Tibial artery (tissue), 4 donors: ENCODE data around the gene DNTT.

Experiments
- DNase-seq, 2 donors: peaks; one replicate each; pipeline ENCODE4 v3.0.0-alpha.2; 2019
- H3K27ac ChIP-seq, 2 donors: fragments of 200-600 bp; sonication (generic) in 1 of 2; 1 replicate in 1 of 2; 2 replicates in 1 of 2; pipeline ENCODE4 v1.5.1; 2018 to 2019; ENCODE audit warnings: mild to moderate bottlenecking in 1 of 2
- H3K27me3 ChIP-seq, 2 donors: fragments of 200-600 bp; sonication (generic) in 1 of 2; one replicate each; pipeline versions ENCODE4 v1.5.1 to v1.6.0; 2016 to 2019
- H3K36me3 ChIP-seq, 3 donors: fragments of 200-600 bp; sonication (generic) in 2 of 3; one replicate each; pipeline ENCODE4 v1.5.1; 2016 to 2019; ENCODE audit warnings: mild to moderate bottlenecking in 2 of 3
- H3K4me1 ChIP-seq, 4 donors: fragments of 200-600 bp; sonication (generic) in 2 of 4; 1 replicate in 3 of 4; 2 replicates in 1 of 4; pipeline ENCODE4 v1.5.1; 2016 to 2019
- H3K4me3 ChIP-seq, 2 donors: fragments of 200-600 bp; sonication (generic) in 1 of 2; 1 replicate in 1 of 2; 2 replicates in 1 of 2; pipeline ENCODE4 v1.5.1; 2018 to 2019; ENCODE audit warnings: mild to moderate bottlenecking in 2 of 2
- H3K9me3 ChIP-seq, 3 donors: fragments of 200-600 bp; sonication (generic) in 1 of 3; one replicate each; pipeline ENCODE4 v1.5.1; 2016 to 2019
- intact Hi-C: fragments of 100-400 bp; cut with DNase I; formaldehyde crosslinking; loops from one replicate; pipeline ENCODE4 v1.15.0; 2023; ENCODE audit warnings: low total_unique reads
- TF ChIP-seq, protein P1 (sequence below), 2 experiments: fragments of 200-600 bp in 1 of 2; fragments of 450-650 bp in 1 of 2; IDR thresholded peaks; one replicate each; pipeline ENCODE4 v1.5.1; 2017 to 2019; ENCODE audit warnings: antibody characterized with exemption in 2 of 2, mild to moderate bottlenecking in 1 of 2, moderate library complexity in 1 of 2

Gene DNTT

GRCh38 chr10:96360331-96360730 lies 56.1 kb downstream of the DNTT start:
- H3K27me3 ChIP-seq: peaks cover 0 to 15% of the 10 kb centered on the region in 2 donors
- no peak overlapping the region for H3K4me3 ChIP-seq
- no peaks in the 10 kb centered on the region for H3K9me3 ChIP-seq
- H3K36me3 ChIP-seq: no peaks in the 10 kb centered on the region
- no peak for DNase-seq
- intact Hi-C loops: no loop called here
- H3K27ac ChIP-seq: no peak overlapping the region
- H3K4me1 ChIP-seq: no peaks in the 10 kb centered on the region
- TF ChIP-seq, protein P1, sequence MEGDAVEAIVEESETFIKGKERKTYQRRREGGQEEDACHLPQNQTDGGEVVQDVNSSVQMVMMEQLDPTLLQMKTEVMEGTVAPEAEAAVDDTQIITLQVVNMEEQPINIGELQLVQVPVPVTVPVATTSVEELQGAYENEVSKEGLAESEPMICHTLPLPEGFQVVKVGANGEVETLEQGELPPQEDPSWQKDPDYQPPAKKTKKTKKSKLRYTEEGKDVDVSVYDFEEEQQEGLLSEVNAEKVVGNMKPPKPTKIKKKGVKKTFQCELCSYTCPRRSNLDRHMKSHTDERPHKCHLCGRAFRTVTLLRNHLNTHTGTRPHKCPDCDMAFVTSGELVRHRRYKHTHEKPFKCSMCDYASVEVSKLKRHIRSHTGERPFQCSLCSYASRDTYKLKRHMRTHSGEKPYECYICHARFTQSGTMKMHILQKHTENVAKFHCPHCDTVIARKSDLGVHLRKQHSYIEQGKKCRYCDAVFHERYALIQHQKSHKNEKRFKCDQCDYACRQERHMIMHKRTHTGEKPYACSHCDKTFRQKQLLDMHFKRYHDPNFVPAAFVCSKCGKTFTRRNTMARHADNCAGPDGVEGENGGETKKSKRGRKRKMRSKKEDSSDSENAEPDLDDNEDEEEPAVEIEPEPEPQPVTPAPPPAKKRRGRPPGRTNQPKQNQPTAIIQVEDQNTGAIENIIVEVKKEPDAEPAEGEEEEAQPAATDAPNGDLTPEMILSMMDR (IDR thresholded peaks at IDR 0.05): no peak

DNA sequence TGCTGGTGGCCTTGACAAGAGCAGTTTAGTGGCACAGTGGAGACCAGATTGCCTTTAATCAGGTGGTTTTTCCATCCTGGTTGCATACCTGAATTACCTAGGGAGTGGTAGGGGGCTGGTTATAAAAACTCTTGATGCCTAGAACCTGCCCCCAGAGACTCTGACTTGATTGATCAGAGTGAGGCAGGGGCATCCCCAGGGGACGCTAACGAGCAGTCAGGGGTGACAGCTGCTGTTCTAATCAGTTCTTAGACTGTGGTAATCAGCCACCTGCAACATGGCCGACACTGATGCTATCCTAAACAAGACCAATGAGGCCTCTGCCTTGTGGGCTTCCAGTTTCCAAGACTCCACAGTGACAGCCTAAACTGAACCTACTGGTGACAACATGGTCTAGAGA lies 56.5 kb downstream of the DNTT start:
- no peak overlapping the region for H3K27ac ChIP-seq
- H3K4me1 ChIP-seq: peaks cover 0 to under 1% (median 0%) of the 10 kb centered on the region in 4 donors
- peaks cover 0 to 11% of the 10 kb centered on the region in 2 donors for H3K27me3 ChIP-seq
- DNase-seq: no peak
- no peaks in the 10 kb centered on the region for H3K36me3 ChIP-seq
- intact Hi-C loops: no loop called here
- H3K4me3 ChIP-seq: no peak overlapping the region
- TF ChIP-seq, protein P1 (IDR thresholded peaks at IDR 0.05): no peak
- H3K9me3 ChIP-seq: no peaks in the 10 kb centered on the region

GRCh38 chr10:96365571-96365970 lies 61.3 kb downstream of the DNTT start:
- Histone ChIP-seq H3K27ac (no peak overlapping the region), H3K36me3 (no peaks in the 10 kb centered on the region), H3K27me3 (no peaks in the 10 kb centered on the region), H3K4me1 (peaks cover 0 to 21% (median 9%) of the 10 kb centered on the region in 4 donors), H3K4me3 (no peak overlapping the region), H3K9me3 (no peaks in the 10 kb centered on the region)
- intact Hi-C loops: no loop called here
- TF ChIP-seq, protein P1 (IDR thresholded peaks at IDR 0.05): no peak
- no peak for DNase-seq

DNA sequence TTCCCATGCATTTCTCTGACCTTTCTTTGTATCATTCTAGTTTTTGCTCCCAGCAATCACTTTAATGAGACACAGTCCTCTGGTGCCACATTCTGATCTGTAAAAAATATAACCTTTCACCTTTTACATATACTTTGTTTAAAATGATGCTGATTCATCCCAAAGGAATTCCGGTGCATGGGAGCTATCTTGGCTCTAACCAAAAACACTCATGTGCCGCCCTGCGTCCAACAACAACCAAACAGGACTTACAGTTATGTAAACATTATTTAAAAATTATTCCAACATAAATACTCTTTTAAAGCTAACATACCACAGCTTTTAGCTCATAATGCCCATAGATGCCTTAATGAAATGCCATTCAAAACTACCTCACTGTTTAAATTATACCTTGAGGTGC lies 62.3 kb downstream of the DNTT start:
- no peaks in the 10 kb centered on the region for H3K36me3 ChIP-seq
- H3K4me3 ChIP-seq: no peak overlapping the region
- peaks cover 0 to 21% (median 9%) of the 10 kb centered on the region in 4 donors for H3K4me1 ChIP-seq
- no peaks in the 10 kb centered on the region for H3K27me3 ChIP-seq
- DNase-seq: no peak
- TF ChIP-seq, protein P1 (IDR thresholded peaks at IDR 0.05): no peak
- no peak overlapping the region for H3K27ac ChIP-seq
- intact Hi-C loops: no loop called here
- H3K9me3 ChIP-seq: no peaks in the 10 kb centered on the region

DNA sequence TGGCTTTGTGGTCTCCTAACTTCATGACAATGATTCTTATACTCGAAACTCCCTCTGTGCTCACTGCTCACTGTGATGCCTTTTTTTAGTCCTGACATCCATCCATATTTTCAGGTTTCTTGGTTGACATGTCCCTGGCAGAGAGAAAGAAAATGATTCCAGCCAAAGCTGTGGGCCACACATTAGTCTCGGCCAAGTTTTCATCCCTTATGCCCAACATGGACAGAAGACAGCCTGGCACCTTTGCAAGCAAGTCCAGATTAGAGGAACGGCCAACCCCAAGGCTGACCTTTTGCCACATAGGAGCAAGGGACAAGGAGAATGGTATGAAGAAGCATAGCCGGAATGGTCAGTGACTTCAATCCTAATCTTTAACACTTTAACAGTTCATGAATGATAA lies 63.2 kb downstream of the DNTT start:
- peaks cover 0 to 21% (median 9%) of the 10 kb centered on the region in 4 donors for H3K4me1 ChIP-seq
- H3K36me3 ChIP-seq: no peaks in the 10 kb centered on the region
- H3K9me3 ChIP-seq: no peaks in the 10 kb centered on the region
- H3K27ac ChIP-seq: no peak overlapping the region
- no peak overlapping the region for H3K4me3 ChIP-seq
- intact Hi-C loops: no loop called here
- no peak for DNase-seq
- TF ChIP-seq, protein P1 (IDR thresholded peaks at IDR 0.05): no peak
- no peaks in the 10 kb centered on the region for H3K27me3 ChIP-seq

- TF ChIP-seq, protein P1 (IDR thresholded peaks at IDR 0.05): no peak
These were observed 64.7 kb downstream of the DNTT start for GRCh38 chr10:96368971-96369370.

More at GRCh38 chr10:96368971-96369370, 64.7 kb downstream of the DNTT start:
- intact Hi-C loops: no loop called here
- Histone ChIP-seq H3K4me1 (peaks cover 0 to 21% (median 9%) of the 10 kb centered on the region in 4 donors), H3K9me3 (no peaks in the 10 kb centered on the region), H3K4me3 (no peak overlapping the region), H3K27me3 (no peaks in the 10 kb centered on the region), H3K36me3 (no peaks in the 10 kb centered on the region), H3K27ac (no peak overlapping the region)
- no peak for DNase-seq
